Bronchial epithelial cell (primary cell): ENCODE results near the gene ATP10D. TPM values are rescaled to one million over a fixed set of nuclear protein-coding genes. Genes with fewer than 3 reads are reported as not detected.
"Not testable (repeated sequence)": the region's sequence is repeated elsewhere in the genome, so short reads cannot be mapped to it uniquely, and the experiment has no call there.

Experiments used
- DNase-seq: peaks from one replicate; pipeline ENCODE4 v3.0.0-alpha.2; 2010; ENCODE audit warnings: low read depth
- FAIRE-seq: peaks from 2 replicates; lab custom pipeline; 2011; peaks lifted over from hg19 to GRCh38; lab: Jason Lieb, UNC
- H3K27me3 ChIP-seq: 2 replicates; pipeline ENCODE4 v1.5.1; 2011; ENCODE audit warnings: low read length; ENCODE audit not compliant: control insufficient read depth, insufficient read depth
- H3K36me3 ChIP-seq: 2 replicates; pipeline ENCODE4 v1.5.1; 2011; ENCODE audit warnings: low read length; ENCODE audit not compliant: control insufficient read depth, insufficient read depth
- H3K4me3 ChIP-seq: 2 replicates; pipeline ENCODE4 v1.5.1; 2011; ENCODE audit warnings: mild to moderate bottlenecking, low read depth, low read length, control low read depth
- total RNA-seq: library from RNA; depleted of rRNA; stranded (reverse); fragments of >200 nt; gene quantifications from 2 replicates; pipeline ENCODE4 v1.2.1, GENCODE V29; 2014
- TF ChIP-seq, protein P1 (sequence below): IDR thresholded peaks from 2 replicates; pipeline ENCODE4 v1.5.1; 2011; ENCODE audit warnings: mild to moderate bottlenecking, moderate library complexity, low read length, control low read depth, inconsistent platforms; ENCODE audit not compliant: insufficient read depth, severe bottlenecking

ATP10D gene
- total RNA-seq, 1 donor from 2014 or later: 20.0 TPM

DNA sequence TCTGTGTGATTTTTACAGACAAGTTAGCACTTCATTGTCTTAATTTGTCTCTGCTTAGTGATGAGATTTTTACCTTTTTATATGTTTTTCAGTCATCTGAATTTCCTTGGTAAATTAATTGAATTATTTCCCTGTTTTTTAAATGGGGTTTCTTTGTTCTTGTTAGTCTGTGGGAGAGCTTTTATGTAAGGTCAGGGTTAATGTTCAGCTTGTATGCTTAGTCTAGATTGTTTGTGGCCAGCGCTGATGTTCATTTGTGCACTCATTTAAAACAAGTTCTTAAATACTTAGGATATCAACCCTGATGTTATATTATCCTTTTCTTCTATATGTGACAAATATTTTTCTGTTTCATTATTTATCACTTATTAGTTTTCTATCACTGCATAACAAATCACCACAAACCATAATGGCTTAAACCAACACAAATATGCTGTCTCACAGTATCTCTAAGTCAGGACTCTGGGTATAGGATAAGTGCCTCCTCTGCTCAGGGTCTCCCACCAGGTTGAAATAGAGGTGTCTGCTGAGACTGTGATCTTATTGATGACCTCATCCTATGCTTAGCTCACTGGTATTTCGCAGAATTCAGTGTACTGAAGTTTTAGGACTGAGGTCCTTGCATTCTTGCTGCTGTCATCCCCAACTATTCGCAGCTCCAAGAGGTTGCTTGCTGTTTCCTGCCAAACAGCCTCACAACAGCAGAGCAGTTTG is 53.2 kb downstream of the ATP10D start:
- no peak overlapping the region for H3K4me3 ChIP-seq
- TF ChIP-seq, protein P1, sequence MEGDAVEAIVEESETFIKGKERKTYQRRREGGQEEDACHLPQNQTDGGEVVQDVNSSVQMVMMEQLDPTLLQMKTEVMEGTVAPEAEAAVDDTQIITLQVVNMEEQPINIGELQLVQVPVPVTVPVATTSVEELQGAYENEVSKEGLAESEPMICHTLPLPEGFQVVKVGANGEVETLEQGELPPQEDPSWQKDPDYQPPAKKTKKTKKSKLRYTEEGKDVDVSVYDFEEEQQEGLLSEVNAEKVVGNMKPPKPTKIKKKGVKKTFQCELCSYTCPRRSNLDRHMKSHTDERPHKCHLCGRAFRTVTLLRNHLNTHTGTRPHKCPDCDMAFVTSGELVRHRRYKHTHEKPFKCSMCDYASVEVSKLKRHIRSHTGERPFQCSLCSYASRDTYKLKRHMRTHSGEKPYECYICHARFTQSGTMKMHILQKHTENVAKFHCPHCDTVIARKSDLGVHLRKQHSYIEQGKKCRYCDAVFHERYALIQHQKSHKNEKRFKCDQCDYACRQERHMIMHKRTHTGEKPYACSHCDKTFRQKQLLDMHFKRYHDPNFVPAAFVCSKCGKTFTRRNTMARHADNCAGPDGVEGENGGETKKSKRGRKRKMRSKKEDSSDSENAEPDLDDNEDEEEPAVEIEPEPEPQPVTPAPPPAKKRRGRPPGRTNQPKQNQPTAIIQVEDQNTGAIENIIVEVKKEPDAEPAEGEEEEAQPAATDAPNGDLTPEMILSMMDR: no peak
- no peaks in the 10 kb centered on the region for H3K27me3 ChIP-seq
- DNase-seq (no peak), FAIRE-seq (no peak)
- H3K36me3 ChIP-seq: peaks cover 4% of the 10 kb centered on the region

DNA sequence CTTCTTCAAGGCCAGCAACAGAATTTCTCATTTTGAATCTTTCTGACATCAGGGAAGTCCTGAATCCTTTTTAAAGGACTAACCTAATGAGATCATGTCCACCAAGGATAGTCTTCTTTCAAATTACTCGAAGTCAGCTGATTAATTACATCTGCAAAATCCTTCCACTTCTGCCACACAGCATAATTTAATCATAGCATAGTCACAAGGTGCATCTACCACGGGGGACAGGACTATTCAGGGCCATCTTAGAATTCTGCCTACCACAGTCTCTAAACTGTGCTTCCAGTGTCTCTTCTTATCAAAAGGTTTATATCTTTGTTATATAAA is 53.7 kb downstream of the ATP10D start:
- no peaks in the 10 kb centered on the region for H3K27me3 ChIP-seq
- DNase-seq: no peak
- TF ChIP-seq, protein P1: no peak
- H3K4me3 ChIP-seq: no peak overlapping the region
- peaks cover 4% of the 10 kb centered on the region for H3K36me3 ChIP-seq
- FAIRE-seq: no peak

DNA sequence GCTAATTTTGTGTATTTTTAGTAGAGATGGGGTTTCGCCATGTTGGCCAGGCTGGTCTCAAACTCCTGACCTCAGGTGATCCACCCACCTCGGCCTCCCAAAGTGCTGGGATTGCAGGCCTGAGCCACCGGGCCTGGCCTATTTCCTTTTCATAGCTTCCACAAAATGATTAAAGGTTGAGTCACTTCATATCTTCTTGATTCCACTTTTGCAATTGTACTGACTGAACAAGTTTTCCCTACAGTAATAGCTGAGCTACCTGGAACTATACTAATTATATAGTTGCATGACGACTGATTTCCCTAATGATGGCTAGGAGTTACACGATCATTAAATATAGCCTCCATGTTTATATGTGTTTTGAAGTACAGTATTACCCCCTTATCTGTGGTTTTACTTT is 57.6 kb downstream of the ATP10D start:
- H3K4me3 ChIP-seq, FAIRE-seq, H3K36me3 ChIP-seq, H3K27me3 ChIP-seq: not testable (repeated sequence)
- DNase-seq: peak; percentile 85

DNA sequence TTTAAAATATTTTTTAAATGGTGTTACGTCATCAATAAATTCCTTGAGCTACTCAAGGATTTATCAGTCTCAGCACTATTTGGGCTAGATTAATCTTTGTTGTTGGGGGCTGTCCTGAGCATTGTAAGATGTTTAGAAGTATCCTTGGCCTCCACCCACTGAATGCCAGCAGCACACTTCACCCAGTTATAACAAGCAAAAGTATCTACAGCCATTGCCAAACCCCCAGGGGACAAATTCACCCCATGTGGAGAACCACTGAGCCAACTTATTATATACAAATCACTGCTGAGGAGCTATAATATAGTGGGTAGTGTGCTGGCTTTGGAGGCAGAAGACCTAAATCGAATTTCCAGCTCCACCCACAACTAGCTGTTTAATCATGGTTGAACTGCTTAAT is 58.3 kb downstream of the ATP10D start:
- peak; percentile 23 for DNase-seq
- H3K36me3 ChIP-seq: peaks cover 6% of the 10 kb centered on the region
- FAIRE-seq: no peak

DNA sequence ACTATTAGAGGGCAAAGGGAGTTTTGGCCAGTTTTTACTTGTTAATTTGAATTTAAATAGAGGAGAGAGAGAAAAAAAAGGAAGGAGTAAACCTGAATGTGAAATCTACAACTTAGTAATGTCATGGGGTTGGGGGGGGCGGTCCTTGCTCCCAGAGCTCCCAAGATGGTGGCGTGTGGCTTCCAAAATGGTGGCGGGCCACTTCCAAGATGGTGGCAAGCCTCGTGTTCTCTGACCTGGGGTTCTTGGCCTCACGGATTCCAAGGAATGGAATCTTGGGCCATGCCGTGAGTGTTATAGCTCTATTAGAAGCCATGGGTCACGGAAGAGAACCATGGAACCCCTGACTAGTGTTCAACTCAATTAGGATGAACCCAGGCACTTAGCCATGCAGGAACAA is 65.3 kb downstream of the ATP10D start:
- H3K27me3 ChIP-seq, FAIRE-seq, DNase-seq, H3K36me3 ChIP-seq, H3K4me3 ChIP-seq: not testable (repeated sequence)

More for the DNA sequence above, 58.3 kb downstream of the ATP10D start:
- no peak overlapping the region for H3K4me3 ChIP-seq
- H3K27me3 ChIP-seq: no peaks in the 10 kb centered on the region
- TF ChIP-seq, protein P1: no peak

DNA sequence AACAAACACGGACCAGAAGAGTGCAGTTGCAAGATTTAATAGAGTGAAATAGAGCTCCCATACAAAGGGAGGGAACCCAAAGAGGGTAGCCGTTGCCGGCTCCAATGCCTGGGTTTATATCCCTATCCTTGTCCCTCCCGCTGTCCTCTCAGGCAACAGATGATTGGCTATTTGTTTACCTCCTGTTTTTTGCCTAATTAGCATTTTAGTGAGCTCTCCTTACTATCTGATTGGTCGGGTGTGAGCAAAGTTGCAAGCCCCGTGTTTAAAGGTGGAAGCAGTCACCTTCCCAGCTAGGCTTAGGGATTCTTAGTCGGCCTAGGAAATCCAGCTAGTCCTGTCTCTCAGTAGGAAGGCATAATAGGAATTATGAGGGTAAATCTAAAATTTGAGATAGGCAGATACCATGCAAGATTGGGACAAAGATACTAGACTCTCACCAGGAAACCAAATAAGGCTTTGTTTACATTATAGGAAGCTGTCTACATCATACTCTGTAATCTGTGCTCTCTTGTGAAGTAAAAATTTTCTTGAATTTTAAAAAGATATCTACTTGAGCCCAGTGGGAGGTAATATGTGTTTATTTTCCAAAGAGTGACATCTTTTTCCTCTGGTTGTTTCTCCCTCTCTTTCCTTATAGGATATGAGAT is 65.9 kb downstream of the ATP10D start:
- FAIRE-seq (no peak), DNase-seq (no peak)
- Histone ChIP-seq H3K36me3 (peaks cover 8% of the 10 kb centered on the region), H3K4me3 (no peak overlapping the region), H3K27me3 (no peaks in the 10 kb centered on the region)
- TF ChIP-seq, protein P1: no peak

DNA sequence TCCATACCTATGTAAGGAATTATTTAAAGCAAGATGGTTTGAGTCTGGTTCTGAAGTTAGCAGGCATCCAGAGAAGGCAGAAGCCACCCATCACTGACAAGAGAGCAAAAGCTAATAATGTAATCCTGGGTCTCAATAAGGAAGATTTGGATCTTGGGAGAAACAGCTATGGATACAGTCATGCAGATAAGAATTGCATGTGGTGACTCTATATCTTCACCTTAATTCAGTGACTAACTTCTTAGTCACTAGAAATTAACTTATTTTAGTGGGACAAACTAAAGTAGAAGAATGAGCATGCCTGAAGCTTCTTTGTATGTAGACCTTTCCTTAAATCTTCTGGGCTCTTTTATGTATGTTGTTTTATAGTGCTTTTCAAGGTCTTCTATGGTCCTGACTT is 66.6 kb downstream of the ATP10D start:
- H3K4me3 ChIP-seq: no peak overlapping the region
- FAIRE-seq (no peak), DNase-seq (peak; percentile 75)
- TF ChIP-seq, protein P1: no peak
- H3K36me3 ChIP-seq: peaks cover 5% of the 10 kb centered on the region
- H3K27me3 ChIP-seq: no peaks in the 10 kb centered on the region
